Colonic mucosa (tissue), 4 donors: Measurements from ENCODE around the gene DUSP5. TPM values are rescaled to one million over a fixed set of nuclear protein-coding genes. Genes with fewer than 3 reads are reported as not detected.

Source experiments
- DNase-seq: peaks from one replicate; pipeline ENCODE4 v3.0.0-alpha.2; 2020
- H3K27ac ChIP-seq: fragments of 200-600 bp; one replicate; pipeline ENCODE4 v1.8.0; 2021
- H3K27me3 ChIP-seq: fragments of 200-600 bp; one replicate; pipeline ENCODE4 v1.8.0; 2021
- H3K36me3 ChIP-seq: fragments of 200-600 bp; one replicate; pipeline ENCODE4 v1.8.0; 2021
- H3K4me1 ChIP-seq: fragments of 200-600 bp; one replicate; pipeline ENCODE4 v1.8.0; 2021; ENCODE audit warnings: mild to moderate bottlenecking
- H3K4me3 ChIP-seq: fragments of 200-600 bp; one replicate; pipeline ENCODE4 v1.8.0; 2021
- H3K9ac ChIP-seq, 2 donors: one replicate each; pipeline ENCODE4 v1.7.0; 2013; ENCODE audit warnings: control low read depth in 2 of 2, low read depth in 2 of 2, low read length in 2 of 2
- H3K9me3 ChIP-seq: fragments of 200-600 bp; one replicate; pipeline ENCODE4 v1.8.0; 2021
- CTCF ChIP-seq: fragments of 200-600 bp; IDR thresholded peaks from one replicate; pipeline ENCODE4 v1.8.0; 2022; ENCODE audit warnings: antibody characterized with exemption, mild to moderate bottlenecking
- intact Hi-C: fragments of 100-400 bp; cut with DNase I; formaldehyde crosslinking; loops from one replicate; pipeline ENCODE4 v1.14.1; 2022
- total RNA-seq, 2 donors: library from RNA; stranded (reverse); fragmentation: NEBNext Ultra II Directional in 1 of 2; extraction: Animal tissue kit (Norgen Biotek cat#: 25700) in 1 of 2; gene quantifications; one replicate each; pipeline ENCODE4 v1.2.1, GENCODE V29; 2021
- donor health status: healthy.
- donor health status: DM: no; HTN: no; CAD: no.
- donor health status: DM: no; HTN: no; CAD: no.

DUSP5 gene
- total RNA-seq, 2 donors from 2014 or later, result 6.2 to 22.0 TPM

GRCh38 chr10:110494532-110494931 is 3.2 kb upstream of the DUSP5 start:
- TF ChIP-seq CTCF, result no peak
- Histone ChIP-seq H3K36me3 (no peaks in the 10 kb centered on the region), H3K4me3 (no peak overlapping the region), H3K9me3 (no peaks in the 10 kb centered on the region), H3K4me1 (no peaks in the 10 kb centered on the region), H3K9ac (no peak overlapping the region), H3K27me3 (peaks cover 7% of the 10 kb centered on the region), H3K27ac (no peak overlapping the region)
- no peak for DNase-seq
- intact Hi-C loops, result no loop called here

DNA sequence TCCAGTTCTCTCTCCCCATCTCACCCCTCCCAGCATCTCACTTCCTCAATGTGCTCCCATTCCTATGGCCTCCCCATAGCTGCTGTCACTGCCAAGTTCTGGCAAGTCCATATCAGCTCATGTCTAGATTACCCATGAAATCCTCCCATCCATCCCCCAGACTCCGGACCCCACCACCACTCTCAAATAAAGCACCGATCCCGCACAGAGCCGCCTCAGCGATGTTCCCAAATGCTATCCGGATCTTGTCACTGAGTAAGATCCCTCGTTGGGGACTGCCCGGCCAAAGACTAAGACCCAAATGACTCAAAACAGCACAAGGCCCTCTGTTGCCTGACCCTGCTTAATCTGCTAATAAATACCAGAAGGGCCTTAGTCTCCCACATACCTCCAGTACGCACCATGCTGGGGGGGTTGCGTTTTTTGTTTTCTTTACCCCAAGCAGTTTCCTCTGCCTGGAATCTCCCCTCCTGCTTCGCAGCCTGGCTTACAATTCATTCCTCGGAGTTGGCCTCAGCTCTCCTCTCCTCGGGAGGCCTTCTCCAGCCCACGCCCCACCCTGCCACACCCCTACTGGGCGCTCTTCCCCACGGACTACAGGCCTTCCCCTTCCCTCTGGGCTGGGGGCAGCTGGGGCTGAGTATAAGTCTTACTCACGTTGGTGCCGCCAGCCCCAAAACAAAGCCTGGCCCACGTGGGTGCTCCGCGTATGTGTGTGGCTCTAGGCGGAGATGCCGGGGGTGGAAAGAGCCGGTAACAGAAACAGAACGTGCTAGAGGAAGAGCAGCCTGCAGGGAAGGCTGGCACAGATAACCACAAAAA is 1.8 kb upstream of the DUSP5 start:
- Histone ChIP-seq H3K27me3 (peaks cover 8% of the 10 kb centered on the region), H3K36me3 (no peaks in the 10 kb centered on the region), H3K9me3 (no peaks in the 10 kb centered on the region), H3K9ac (peak overlapping the region in 1 of 2 donors; percentile 30), H3K4me1 (no peaks in the 10 kb centered on the region), H3K27ac (peak overlapping the region; percentile 29), H3K4me3 (no peak overlapping the region)
- DNase-seq, result no peak
- intact Hi-C loops, result no loop called here
- TF ChIP-seq CTCF, result no peak

DNA sequence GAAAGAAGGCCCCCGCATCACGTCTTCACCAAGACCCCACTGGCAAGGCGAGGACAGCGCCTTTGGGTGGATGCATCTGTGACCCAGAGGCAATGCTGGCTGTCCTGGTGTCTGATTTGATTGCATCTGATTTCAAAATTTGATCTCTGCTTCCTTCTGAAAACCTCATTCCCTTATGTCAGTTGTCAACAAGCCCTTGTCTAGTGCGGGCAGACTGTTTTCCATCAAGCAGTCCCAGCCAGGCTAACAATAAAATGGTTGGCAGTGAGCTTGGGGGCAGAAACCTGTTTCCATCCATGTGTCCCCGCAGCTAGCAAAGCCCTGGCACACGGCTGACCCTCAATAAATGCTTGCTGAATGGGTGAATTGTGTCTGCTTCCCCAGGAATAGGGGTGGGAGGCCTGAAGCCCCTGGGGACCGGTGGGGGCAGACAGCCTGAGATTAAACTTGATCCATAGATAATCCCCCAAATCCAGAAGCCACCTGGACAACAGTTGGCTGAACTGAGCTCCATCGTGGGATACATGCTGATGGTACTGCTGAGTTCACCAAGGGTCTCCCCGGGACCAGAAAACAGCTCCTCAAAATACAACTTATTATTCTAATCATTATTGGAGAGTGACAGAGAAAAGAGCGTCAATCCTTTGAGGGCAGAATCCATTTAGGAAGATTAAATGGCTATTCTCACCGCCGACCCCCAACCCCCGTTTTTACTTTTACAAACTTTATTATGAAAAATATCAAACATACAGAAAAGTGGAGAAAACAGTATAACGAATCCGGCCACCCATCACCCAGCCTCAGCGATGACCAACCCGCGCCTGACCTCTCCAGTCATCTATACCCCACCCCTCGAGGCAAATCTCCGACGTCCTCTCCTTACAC is 912 bp upstream of the DUSP5 start:
- Histone ChIP-seq H3K9ac (peak overlapping the region; percentile 30 to 89), H3K4me1 (peaks cover 6% of the 10 kb centered on the region), H3K4me3 (peak overlapping the region; percentile 44), H3K27me3 (peaks cover 8% of the 10 kb centered on the region), H3K36me3 (no peaks in the 10 kb centered on the region), H3K27ac (peak overlapping the region; percentile 77), H3K9me3 (no peaks in the 10 kb centered on the region)
- DNase-seq, result no peak
- intact Hi-C loops, result no loop called here
- no peak for TF ChIP-seq CTCF

- Histone ChIP-seq H3K9ac (peak overlapping the region; percentile 70 to 89), H3K4me1 (peaks cover 7% of the 10 kb centered on the region)
- intact Hi-C loops, result no loop called here
These were observed 627 bp downstream of the DUSP5 start for GRCh38 chr10:110498087-110498981.

More at GRCh38 chr10:110498087-110498981, 627 bp downstream of the DUSP5 start:
- DNase-seq, result peak; percentile 42
- H3K4me3 ChIP-seq, result peak overlapping the region; percentile 44
- peak overlapping the region; percentile 77 for H3K27ac ChIP-seq
- TF ChIP-seq CTCF, result no peak
- H3K9me3 ChIP-seq, result no peaks in the 10 kb centered on the region
- peaks cover 8% of the 10 kb centered on the region for H3K27me3 ChIP-seq
- no peaks in the 10 kb centered on the region for H3K36me3 ChIP-seq
